K562 (cell line): Measurements from ENCODE around the gene FBLN2. TPM values are rescaled to one million over a fixed set of nuclear protein-coding genes. Genes with fewer than 3 reads are reported as not detected.

Experiments used
- CBFA2T3 ChIP-seq: fragments of 450-650 bp; IDR thresholded peaks from 2 replicates; pipeline ENCODE4 v1.6.1; 2017
- CCNT2 ChIP-seq: IDR thresholded peaks from 2 replicates; pipeline ENCODE4 v1.6.1; 2011; ENCODE audit warnings: borderline replicate concordance, low read depth, mild to moderate bottlenecking, moderate library complexity, mixed read lengths, low read length; ENCODE audit not compliant: insufficient read length; ENCODE audit errors: extremely low read depth
- ELF4 ChIP-seq: fragments of 450-650 bp; formaldehyde crosslinking; IDR thresholded peaks from 2 replicates; pipeline ENCODE4 v1.4.0; 2022; ENCODE audit warnings: missing genetic modification characterization
- ESRRB ChIP-seq: fragments of 250-450 bp; sonication (Bioruptor Pico); IDR thresholded peaks from 2 replicates; pipeline ENCODE4 v1.5.0; 2020; ENCODE audit warnings: mild to moderate bottlenecking, moderate library complexity, borderline replicate concordance
- EWSR1 ChIP-seq: fragments of 450-650 bp; IDR thresholded peaks from 2 replicates; pipeline ENCODE4 v1.6.1; 2018; ENCODE audit warnings: borderline replicate concordance, mild to moderate bottlenecking, low read depth, moderate library complexity; ENCODE audit not compliant: partially characterized antibody
- GABPB2 ChIP-seq: fragments of 250-450 bp; sonication (Bioruptor Pico); conservative IDR thresholded peaks from 2 replicates; pipeline ENCODE4 v1.5.1; 2021; ENCODE audit warnings: mild to moderate bottlenecking
- GTF2A2 ChIP-seq: IDR thresholded peaks from 2 replicates; pipeline ENCODE4 v1.6.1; 2016; ENCODE audit warnings: mild to moderate bottlenecking, missing genetic modification characterization, missing compliant biosample characterization
- HDAC1 ChIP-seq, 2 experiments: fragments of 450-650 bp; IDR thresholded peaks; 2 replicates each; pipeline ENCODE4 v1.6.1; 2016 to 2017; ENCODE audit warnings: inconsistent platforms in 1 of 2, mild to moderate bottlenecking in 1 of 2, moderate library complexity in 1 of 2
- HDAC8 ChIP-seq: fragments of 450-650 bp; IDR thresholded peaks from 2 replicates; pipeline ENCODE4 v1.6.1; 2016; ENCODE audit warnings: mild to moderate bottlenecking, missing genetic modification characterization, moderate library complexity, missing compliant biosample characterization
- KDM1A ChIP-seq, 2 experiments: fragments of 450-650 bp; IDR thresholded peaks; 2 replicates each; pipeline ENCODE4 v1.6.1; 2016; ENCODE audit warnings: mild to moderate bottlenecking in 2 of 2
- KLF1 ChIP-seq: fragments of 450-650 bp; IDR thresholded peaks from 2 replicates; pipeline ENCODE4 v1.6.1; 2016; ENCODE audit warnings: missing genetic modification characterization, missing compliant biosample characterization
- KLF13 ChIP-seq: fragments of 450-650 bp; IDR thresholded peaks from 2 replicates; pipeline ENCODE4 v1.6.1; 2016; ENCODE audit warnings: missing genetic modification characterization, low read depth, mild to moderate bottlenecking, missing compliant biosample characterization, moderate library complexity, borderline replicate concordance
- MAFG ChIP-seq: fragments of 450-650 bp; conservative IDR thresholded peaks from 2 replicates; pipeline ENCODE4 v1.6.1; 2016; ENCODE audit warnings: missing genetic modification characterization, missing compliant biosample characterization
- MIER1 ChIP-seq: fragments of 450-650 bp; IDR thresholded peaks from 2 replicates; pipeline ENCODE4 v1.6.1; 2016; ENCODE audit warnings: antibody characterized with exemption, mild to moderate bottlenecking, low read depth
- NRF1 ChIP-seq, 2 experiments: fragments of 450-650 bp; IDR thresholded peaks in 1 of 2; conservative IDR thresholded peaks in 1 of 2; 2 replicates each; pipeline ENCODE4 v1.6.1; 2014; ENCODE audit warnings: mild to moderate bottlenecking in 2 of 2
- RBM17 ChIP-seq: fragments of 200-400 bp; formaldehyde crosslinking; IDR thresholded peaks from 2 replicates; pipeline ENCODE4 v1.6.1; 2017; ENCODE audit warnings: low read depth, mild to moderate bottlenecking, low read length, borderline replicate concordance
- RFX7 ChIP-seq: fragments of 250-450 bp; sonication (Bioruptor Pico); IDR thresholded peaks from 2 replicates; pipeline ENCODE4 v1.5.1; 2021; ENCODE audit warnings: mild to moderate bottlenecking
- TEAD1 ChIP-seq, 2 experiments: fragments of 450-650 bp in 1 of 2; sonication (generic) in 1 of 2; formaldehyde crosslinking; IDR thresholded peaks; 2 replicates each; pipeline versions ENCODE4 v1.4.0 to v1.8.0; 2020 to 2022; ENCODE audit warnings: mild to moderate bottlenecking in 2 of 2, missing genetic modification reagents in 1 of 2
- THRAP3 ChIP-seq: fragments of 450-650 bp; IDR thresholded peaks from 2 replicates; pipeline ENCODE4 v1.6.1; 2016; ENCODE audit warnings: mild to moderate bottlenecking, inconsistent platforms, borderline replicate concordance
- YBX1 ChIP-seq: fragments of 450-650 bp; IDR thresholded peaks from 2 replicates; pipeline ENCODE4 v1.7.1; 2016; ENCODE audit warnings: mild to moderate bottlenecking
- ZC3H8 ChIP-seq: fragments of 450-650 bp; IDR thresholded peaks from 2 replicates; pipeline ENCODE4 v1.6.1; 2017
- ZKSCAN1 ChIP-seq: fragments of 150-350 bp; IDR thresholded peaks from 2 replicates; pipeline ENCODE4 v1.6.1; 2016; ENCODE audit warnings: low read depth, low read length
- ZNF41 ChIP-seq: fragments of 250-450 bp; sonication (Bioruptor Pico); conservative IDR thresholded peaks from 2 replicates; pipeline ENCODE4 v1.4.0; 2020; ENCODE audit warnings: mild to moderate bottlenecking
- ZNF436 ChIP-seq: fragments of 250-450, 450-650 bp; sonication (Bioruptor Pico); formaldehyde crosslinking; IDR thresholded peaks from 2 replicates; pipeline ENCODE4 v1.7.0; 2020; ENCODE audit warnings: mild to moderate bottlenecking
- ZNF507 ChIP-seq: conservative IDR thresholded peaks from 2 replicates; pipeline ENCODE4 v1.6.1; 2017; ENCODE audit warnings: missing genetic modification characterization, missing compliant biosample characterization
- ZNF589 ChIP-seq: fragments of 200-800 bp; sonication (Bioruptor generic); IDR thresholded peaks from 2 replicates; pipeline ENCODE4 v1.6.1; 2016; ENCODE audit warnings: low read depth, missing genetic modification characterization, missing compliant biosample characterization
- polyA plus RNA-seq, 8 experiments: library from polyadenylated mRNA; depleted of rRNA in 4 of 8; stranded (reverse) in 5 of 8; unstranded in 3 of 8; fragments of >200 nt; fragmentation: Nextera tagmentation in 2 of 8; fragmentation: Illumina TruSeq in 1 of 8; extraction: Ambion mirVana in 2 of 8; extraction: Trizol in 1 of 8; gene quantifications; 2 replicates each; pipeline versions ENCODE4 v1.2.1 to v1.2.3, GENCODE V29; 2011 to 2014; ENCODE audit warnings: inconsistent platforms in 1 of 8, missing spikeins in 1 of 8
- total RNA-seq, 7 experiments: library from RNA; depleted of rRNA in 6 of 7; stranded (reverse); fragments of >200 nt in 6 of 7; fragmentation: Illumina TruSeq in 2 of 7; extraction: Trizol in 2 of 7; gene quantifications; 2 replicates each; pipeline versions ENCODE4 v1.2.1 to v1.2.3, GENCODE V29; 2011 to 2021; ENCODE audit warnings: low replicate concordance in 1 of 7
- TF ChIP-seq, protein P1 (sequence below): sonication (generic); formaldehyde crosslinking; IDR thresholded peaks from 2 replicates; pipeline ENCODE4 v1.4.0; 2020; ENCODE audit warnings: mild to moderate bottlenecking, missing genetic modification reagents
- TF ChIP-seq, protein P2 (sequence below): fragments of 250-450 bp; sonication (Bioruptor Pico); IDR thresholded peaks from 2 replicates; pipeline ENCODE4 v1.5.0; 2020; ENCODE audit warnings: mild to moderate bottlenecking, borderline replicate concordance

Gene FBLN2
- total and polyA plus RNA-seq, 9 of the 15 experiments (the other 6 are each of a cell fraction or from before 2014, with no cell fraction given), result 0.03 to 0.10 (median 0.04) TPM; not detected in 6

DNA sequence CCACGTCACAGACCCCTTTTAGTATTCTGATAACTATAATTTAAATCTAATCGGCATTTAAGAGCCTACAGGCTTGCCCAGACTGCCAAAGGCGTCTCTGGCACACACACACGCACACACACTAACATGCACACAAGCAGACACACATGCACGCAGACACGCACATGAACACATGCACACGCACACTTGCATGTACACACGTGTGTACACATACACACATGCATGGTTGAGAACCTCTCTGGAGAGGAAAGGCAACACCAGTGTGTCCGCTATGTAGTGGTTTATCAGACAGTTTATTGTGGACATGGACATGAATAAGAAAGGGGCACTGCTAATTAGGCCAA is 102.1 kb downstream of the FBLN2 start (continued):
- no peak for TF ChIP-seq KLF13
- no peak for TF ChIP-seq THRAP3
- no peak for TF ChIP-seq YBX1
- TF ChIP-seq ESRRB (CRISPR knock-in tag), result no peak
- no peak for TF ChIP-seq RBM17
- no peak for TF ChIP-seq RFX7 (CRISPR knock-in tag)
- no peak for TF ChIP-seq ZNF436 (CRISPR knock-in tag)
- TF ChIP-seq HDAC1 (IDR thresholded peaks at IDR 0.05), result no peak
- no peak for TF ChIP-seq HDAC8
- no peak for TF ChIP-seq ELF4 (CRISPR knock-in tag)
- TF ChIP-seq ZNF507 (tag), result no peak
- no peak for TF ChIP-seq NRF1 (conservative IDR thresholded peaks at IDR 0.05 in 1 of 2, IDR thresholded peaks at IDR 0.05 in 1 of 2)
- TF ChIP-seq ZKSCAN1, result no peak
- TF ChIP-seq ZNF589 (CRISPR knock-in tag), result peak; percentile 84; the same call in 1 of the 2 replicates
- no peak for TF ChIP-seq GABPB2
- no peak for TF ChIP-seq TEAD1 (CRISPR knock-in tag; IDR thresholded peaks at IDR 0.05)
- TF ChIP-seq ZNF41 (CRISPR knock-in tag), result no peak
- TF ChIP-seq, protein P1, sequence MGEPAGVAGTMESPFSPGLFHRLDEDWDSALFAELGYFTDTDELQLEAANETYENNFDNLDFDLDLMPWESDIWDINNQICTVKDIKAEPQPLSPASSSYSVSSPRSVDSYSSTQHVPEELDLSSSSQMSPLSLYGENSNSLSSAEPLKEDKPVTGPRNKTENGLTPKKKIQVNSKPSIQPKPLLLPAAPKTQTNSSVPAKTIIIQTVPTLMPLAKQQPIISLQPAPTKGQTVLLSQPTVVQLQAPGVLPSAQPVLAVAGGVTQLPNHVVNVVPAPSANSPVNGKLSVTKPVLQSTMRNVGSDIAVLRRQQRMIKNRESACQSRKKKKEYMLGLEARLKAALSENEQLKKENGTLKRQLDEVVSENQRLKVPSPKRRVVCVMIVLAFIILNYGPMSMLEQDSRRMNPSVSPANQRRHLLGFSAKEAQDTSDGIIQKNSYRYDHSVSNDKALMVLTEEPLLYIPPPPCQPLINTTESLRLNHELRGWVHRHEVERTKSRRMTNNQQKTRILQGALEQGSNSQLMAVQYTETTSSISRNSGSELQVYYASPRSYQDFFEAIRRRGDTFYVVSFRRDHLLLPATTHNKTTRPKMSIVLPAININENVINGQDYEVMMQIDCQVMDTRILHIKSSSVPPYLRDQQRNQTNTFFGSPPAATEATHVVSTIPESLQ (CRISPR knock-in tag), result no peak
- TF ChIP-seq MAFG (tag), result no peak
- TF ChIP-seq CBFA2T3, result no peak
- no peak for TF ChIP-seq EWSR1
- peak; percentile 58; the same call in 1 of the 2 replicates for TF ChIP-seq GTF2A2 (tag)
- no peak for TF ChIP-seq ZC3H8
- no peak for TF ChIP-seq KLF1 (tag)
- peak in 1 of 2 experiments; percentile 70; a peak in 1 of 4 replicates for TF ChIP-seq KDM1A (IDR thresholded peaks at IDR 0.05)
- no peak for TF ChIP-seq CCNT2
- TF ChIP-seq, protein P2, sequence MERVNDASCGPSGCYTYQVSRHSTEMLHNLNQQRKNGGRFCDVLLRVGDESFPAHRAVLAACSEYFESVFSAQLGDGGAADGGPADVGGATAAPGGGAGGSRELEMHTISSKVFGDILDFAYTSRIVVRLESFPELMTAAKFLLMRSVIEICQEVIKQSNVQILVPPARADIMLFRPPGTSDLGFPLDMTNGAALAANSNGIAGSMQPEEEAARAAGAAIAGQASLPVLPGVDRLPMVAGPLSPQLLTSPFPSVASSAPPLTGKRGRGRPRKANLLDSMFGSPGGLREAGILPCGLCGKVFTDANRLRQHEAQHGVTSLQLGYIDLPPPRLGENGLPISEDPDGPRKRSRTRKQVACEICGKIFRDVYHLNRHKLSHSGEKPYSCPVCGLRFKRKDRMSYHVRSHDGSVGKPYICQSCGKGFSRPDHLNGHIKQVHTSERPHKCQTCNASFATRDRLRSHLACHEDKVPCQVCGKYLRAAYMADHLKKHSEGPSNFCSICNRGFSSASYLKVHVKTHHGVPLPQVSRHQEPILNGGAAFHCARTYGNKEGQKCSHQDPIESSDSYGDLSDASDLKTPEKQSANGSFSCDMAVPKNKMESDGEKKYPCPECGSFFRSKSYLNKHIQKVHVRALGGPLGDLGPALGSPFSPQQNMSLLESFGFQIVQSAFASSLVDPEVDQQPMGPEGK (CRISPR knock-in tag), result no peak
- TF ChIP-seq MIER1, result no peak
